ENCODE results near the gene KCTD12.

The KCTD12 gene

GRCh38 chr13:76888421-76888820, 2.2 kb upstream of the KCTD12 start:
- DNase-seq, result no peak

- peak in 2 of 56 donors; percentile 15 to 26 for DNase-seq
These were observed 915 bp upstream of the KCTD12 start for GRCh38 chr13:76887076-76887563.

- peak in 2 of 56 donors; percentile 28 to 71 for DNase-seq
These were observed 257 bp downstream of the KCTD12 start for GRCh38 chr13:76886005-76886291.

- DNase-seq, result peak in 41 of 56 donors; percentile 9 to 68 (median 44)
These were observed 801 bp downstream of the KCTD12 start for GRCh38 chr13:76885203-76886004.

- DNase-seq, result peak in 1 of 56 donors; percentile 10
These were observed 1.4 kb downstream of the KCTD12 start for GRCh38 chr13:76884907-76885202.

- DNase-seq, result peak in 6 of 56 donors; percentile 3 to 19 (median 14)
These were observed 1.9 kb downstream of the KCTD12 start for GRCh38 chr13:76884186-76884906.

GRCh38 chr13:76883236-76883635, 3.0 kb downstream of the KCTD12 start:
- no peak for DNase-seq

GRCh38 chr13:76882431-76882830, 3.8 kb downstream of the KCTD12 start:
- DNase-seq, result peak in 3 of 56 donors; percentile 9 to 35 (median 12)

GRCh38 chr13:76879883-76880270, 6.3 kb downstream of the KCTD12 start:
- no peak for DNase-seq

GRCh38 chr13:76879203-76879882, 6.9 kb downstream of the KCTD12 start:
- peak in 12 of 56 donors; percentile 6 to 64 (median 20) for DNase-seq

GRCh38 chr13:76878043-76878442, 8.2 kb downstream of the KCTD12 start:
- DNase-seq, result no peak

- DNase-seq, result no peak
These were observed 10.9 kb downstream of the KCTD12 start for GRCh38 chr13:76875271-76875815.

- no peak for DNase-seq
These were observed 11.7 kb downstream of the KCTD12 start for GRCh38 chr13:76874479-76874878.

- no peak for DNase-seq
These were observed 12.8 kb downstream of the KCTD12 start for GRCh38 chr13:76873445-76873844.

GRCh38 chr13:76872675-76873074, 13.5 kb downstream of the KCTD12 start:
- DNase-seq, result no peak

- no peak for DNase-seq
These were observed 14.8 kb downstream of the KCTD12 start for GRCh38 chr13:76871432-76871831.

- no peak for DNase-seq
These were observed 17.8 kb downstream of the KCTD12 start for GRCh38 chr13:76868371-76868770.

GRCh38 chr13:76865996-76866503, 20.2 kb downstream of the KCTD12 start:
- no peak for DNase-seq

- DNase-seq, result no peak
These were observed 21.1 kb downstream of the KCTD12 start for GRCh38 chr13:76865109-76865508.

GRCh38 chr13:76864259-76864658, 21.9 kb downstream of the KCTD12 start:
- no peak for DNase-seq

- no peak for DNase-seq
These were observed 23.2 kb downstream of the KCTD12 start for GRCh38 chr13:76863022-76863421.

GRCh38 chr13:76861859-76862258, 24.3 kb downstream of the KCTD12 start:
- no peak for DNase-seq

All from amygdala (tissue), 56 donors.